CD14-positive monocyte (primary cell): ENCODE results near the gene LAMA3. TPM values are rescaled to one million over a fixed set of nuclear protein-coding genes. Genes with fewer than 3 reads are reported as not detected.
A peak's percentile ranks its signal among the peaks of the same experiment; 100 is the strongest.
"Not testable (repeated sequence)": the region's sequence is repeated elsewhere in the genome, so short reads cannot be mapped to it uniquely, and the experiment has no call there.

Experiments used
- DNase-seq, 3 donors: peaks; one replicate each; pipeline ENCODE4 v3.0.0-alpha.2; 2011 to 2022
- H2AFZ ChIP-seq: 2 replicates; pipeline ENCODE4 v1.6.0; 2012; ENCODE audit warnings: mild to moderate bottlenecking, low read depth, low read length, inconsistent platforms; ENCODE audit not compliant: insufficient read depth, poor library complexity, severe bottlenecking
- H3K27ac ChIP-seq, 2 donors: 1 replicate in 1 of 2; 2 replicates in 1 of 2; pipeline ENCODE4 v1.5.1; 2012 to 2013; ENCODE audit warnings: low read length in 2 of 2, control low read depth in 1 of 2, inconsistent platforms in 1 of 2, low read depth in 1 of 2, mild to moderate bottlenecking in 1 of 2
- H3K27me3 ChIP-seq, 2 donors: one replicate each; pipeline versions ENCODE4 v1.6.0 to v1.6.1; 2011 to 2013; ENCODE audit warnings: low read length in 2 of 2; ENCODE audit not compliant: control insufficient read depth in 2 of 2, insufficient read depth in 2 of 2
- H3K36me3 ChIP-seq, 2 donors: replicated peaks in 1 of 2; 1 replicate in 1 of 2; 2 replicates in 1 of 2; pipeline versions ENCODE4 v1.5.1 to v1.6.1; 2012 to 2013; ENCODE audit warnings: low read length in 2 of 2, control low read depth in 1 of 2, inconsistent platforms in 1 of 2, mild to moderate bottlenecking in 1 of 2; ENCODE audit not compliant: insufficient read depth in 2 of 2, control insufficient read depth in 1 of 2
- H3K4me1 ChIP-seq, 2 donors: 1 replicate in 1 of 2; 2 replicates in 1 of 2; pipeline versions ENCODE4 v1.5.1 to v1.6.1; 2012 to 2013; ENCODE audit warnings: low read length in 2 of 2, control low read depth in 1 of 2, inconsistent platforms in 1 of 2, mild to moderate bottlenecking in 1 of 2, moderate library complexity in 1 of 2; ENCODE audit not compliant: insufficient read depth in 2 of 2, control insufficient read depth in 1 of 2
- H3K4me2 ChIP-seq: replicated peaks from 2 replicates; pipeline ENCODE3; 2012; ENCODE audit warnings: low read length, moderate library complexity, mild to moderate bottlenecking; ENCODE audit not compliant: poor library complexity, severe bottlenecking; ENCODE audit errors: extremely low read depth
- H3K4me3 ChIP-seq, 3 experiments: fragments of 200-600 bp in 1 of 3; sonication (generic) in 1 of 3; replicated peaks in 1 of 3; 1 replicate in 2 of 3; 2 replicates in 1 of 3; pipeline ENCODE4 v1.5.1; 2011 to 2013; ENCODE audit warnings: low read length in 3 of 3, mild to moderate bottlenecking in 3 of 3, control low read depth in 2 of 3, low read depth in 2 of 3, inconsistent platforms in 1 of 3, moderate library complexity in 1 of 3
- H3K79me2 ChIP-seq: 2 replicates; pipeline ENCODE4 v1.6.0; 2012; ENCODE audit warnings: mild to moderate bottlenecking, control low read depth, inconsistent platforms, low read length, moderate library complexity; ENCODE audit not compliant: insufficient read depth
- H3K9ac ChIP-seq: 2 replicates; pipeline ENCODE4 v1.6.0; 2017; ENCODE audit warnings: low read length, mild to moderate bottlenecking; ENCODE audit not compliant: insufficient read depth, poor library complexity, severe bottlenecking
- H3K9me3 ChIP-seq, 2 donors: replicated peaks in 1 of 2; 1 replicate in 1 of 2; 2 replicates in 1 of 2; pipeline versions ENCODE4 v1.5.1 to v1.6.1; 2012 to 2013; ENCODE audit warnings: low read length in 2 of 2, control low read depth in 1 of 2; ENCODE audit not compliant: control insufficient read depth in 1 of 2, insufficient read depth in 1 of 2
- H4K20me1 ChIP-seq: 2 replicates; pipeline ENCODE4 v1.6.0; 2012; ENCODE audit warnings: mild to moderate bottlenecking, low read length, control low read depth, moderate library complexity; ENCODE audit not compliant: insufficient read depth
- H3K27ac Mint-ChIP-seq, 7 donors: one replicate each; pipeline ENCODE4 v1.8.0; 2020; ENCODE audit warnings: mild to moderate bottlenecking in 7 of 7, mixed read lengths in 7 of 7, moderate library complexity in 6 of 7, inconsistent platforms in 2 of 7
- H3K27me3 Mint-ChIP-seq, 3 donors: one replicate each; pipeline ENCODE4 v1.8.0; 2021 to 2022; ENCODE audit warnings: low read depth in 3 of 3, mild to moderate bottlenecking in 3 of 3, mixed read lengths in 3 of 3, moderate library complexity in 3 of 3, inconsistent platforms in 1 of 3
- H3K36me3 Mint-ChIP-seq, 2 donors: one replicate each; pipeline ENCODE4 v1.8.0; 2020; ENCODE audit warnings: mixed read lengths in 2 of 2, inconsistent platforms in 1 of 2, mild to moderate bottlenecking in 1 of 2
- H3K4me1 Mint-ChIP-seq: one replicate; pipeline ENCODE4 v1.8.0; 2020; ENCODE audit warnings: mild to moderate bottlenecking, mixed read lengths
- H3K4me3 Mint-ChIP-seq, 2 donors: one replicate each; pipeline ENCODE4 v1.8.0; 2020; ENCODE audit warnings: mild to moderate bottlenecking in 2 of 2, mixed read lengths in 2 of 2, moderate library complexity in 1 of 2
- H3K9me3 Mint-ChIP-seq, 7 donors: one replicate each; pipeline ENCODE4 v1.8.0; 2020 to 2022; ENCODE audit warnings: mixed read lengths in 7 of 7, mild to moderate bottlenecking in 6 of 7, moderate library complexity in 6 of 7, inconsistent platforms in 2 of 7
- CTCF ChIP-seq: fragments of 200-600 bp; IDR thresholded peaks from one replicate; pipeline ENCODE4 v1.8.0; 2022; ENCODE audit warnings: antibody characterized with exemption, mild to moderate bottlenecking
- WGBS: methylation state at CpG from one replicate; pipeline ENCODE4 v1.1.5; 2013; ENCODE audit warnings: missing lambda C conversion rate; ENCODE audit not compliant: insufficient coverage; 5-methylcytosine and 5-hydroxymethylcytosine counted together
- intact Hi-C, 2 donors: fragments of 100-400 bp; cut with micrococcal nuclease; formaldehyde crosslinking; loops; one replicate each; pipeline versions ENCODE4 v1.15.0 to v1.15.1; 2023
- polyA plus RNA-seq, 3 donors: library from polyadenylated mRNA; depleted of rRNA in 1 of 3; unstranded in 2 of 3; stranded (reverse) in 1 of 3; fragments of 300-500 nt in 2 of 3; fragments of >200 nt in 1 of 3; fragmentation: Illumina TruSeq in 2 of 3; gene quantifications; 1 replicate in 2 of 3; 2 replicates in 1 of 3; pipeline ENCODE4 v1.2.3, GENCODE V29; 2012 to 2021

LAMA3 gene
- polyA plus RNA-seq, 3 donors = not detected

- Histone ChIP-seq H2AFZ (no peak overlapping the region), H4K20me1 (no peaks in the 10 kb centered on the region), H3K36me3 (no peaks in the 10 kb centered on the region), H3K27me3 (no peaks in the 10 kb centered on the region), H3K4me1 (no peaks in the 10 kb centered on the region), H3K27ac (no peak overlapping the region), H3K4me3 (no peak overlapping the region), H3K9ac (no peak overlapping the region), H3K4me2 (no peak overlapping the region), H3K79me2 (no peaks in the 10 kb centered on the region), H3K9me3 (no peaks in the 10 kb centered on the region)
- no peak overlapping the region for H3K4me3 Mint-ChIP-seq
- no peak for TF ChIP-seq CTCF
- H3K4me1 Mint-ChIP-seq = peaks cover 11% of the 10 kb centered on the region
- intact Hi-C loops = no loop called here
- H3K9me3 Mint-ChIP-seq = peaks cover 0 to 1% (median 0%) of the 10 kb centered on the region in 7 donors
- DNase-seq = no peak
- H3K27ac Mint-ChIP-seq = peak overlapping the region in 1 of 7 donors; percentile 6
- H3K36me3 Mint-ChIP-seq = no peaks in the 10 kb centered on the region
- 71% methylated on average over 4 of the region's 5 CpGs for whole genome bisulfite sequencing
- peaks cover 3 to 4% (median 3%) of the 10 kb centered on the region in 3 donors for H3K27me3 Mint-ChIP-seq
Observed at GRCh38 chr18:23732439-23732838, 43.2 kb downstream of the LAMA3 start.

DNA sequence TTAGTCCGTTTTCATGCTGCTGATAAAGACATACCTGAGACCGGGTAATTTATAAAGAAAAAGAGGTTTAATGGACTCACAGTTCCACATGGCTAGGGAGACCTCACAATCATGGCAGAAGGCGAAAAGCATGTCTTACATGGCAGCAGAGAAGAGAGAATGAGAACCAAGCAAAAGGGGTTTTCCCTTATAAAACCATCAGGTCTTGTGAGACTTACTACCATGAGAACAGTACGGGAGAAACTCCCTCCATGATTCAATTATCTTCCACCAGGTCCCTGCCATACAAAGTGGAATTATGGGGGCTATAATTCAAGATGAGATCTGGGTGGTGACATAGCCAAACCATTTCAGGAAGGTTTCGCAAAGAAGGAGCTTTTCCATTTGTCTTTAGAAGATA, 44.0 kb downstream of the LAMA3 start:
- intact Hi-C loops, H4K20me1 ChIP-seq, H3K36me3 ChIP-seq, H3K27ac Mint-ChIP-seq, H3K4me3 ChIP-seq, H3K27me3 ChIP-seq, H3K27ac ChIP-seq, H3K4me2 ChIP-seq, H3K27me3 Mint-ChIP-seq, DNase-seq, H3K9ac ChIP-seq, H3K9me3 ChIP-seq, H3K9me3 Mint-ChIP-seq, H3K4me3 Mint-ChIP-seq, H2AFZ ChIP-seq, H3K36me3 Mint-ChIP-seq, H3K4me1 ChIP-seq, H3K79me2 ChIP-seq: not testable (repeated sequence)
- peaks cover 18% of the 10 kb centered on the region for H3K4me1 Mint-ChIP-seq
- WGBS = 100% methylated on average over 3 of the region's 5 CpGs
